ENCODE results near the gene PPP1R37. TPM values are rescaled to one million over a fixed set of nuclear protein-coding genes. Genes with fewer than 3 reads are reported as not detected.

The PPP1R37 gene
- total RNA-seq, 2 experiments from 2014 or later: 28.3 to 29.2 TPM

DNA sequence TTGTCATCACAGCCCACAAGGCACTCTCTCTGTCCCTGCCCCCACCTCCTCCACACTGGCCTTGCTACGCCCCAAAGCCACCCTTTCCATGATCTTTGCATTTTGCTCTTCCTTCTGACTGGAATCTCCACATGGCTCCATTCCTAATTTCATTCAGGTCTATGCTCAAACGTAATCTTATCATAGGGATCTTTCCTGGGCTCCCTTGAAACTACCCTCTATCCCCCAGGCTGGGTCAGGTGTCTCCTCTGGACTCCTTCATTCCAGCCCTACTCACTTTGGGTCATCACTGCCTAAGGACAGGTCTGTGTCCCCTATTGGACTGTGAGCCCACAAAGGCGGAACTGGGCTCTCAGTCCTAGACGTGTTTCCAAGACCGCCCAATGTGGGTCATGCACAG, 10.8 kb upstream of the PPP1R37 start:
- ATAC-seq (no peak), DNase-seq (no peak)
- H3K4me3 Mint-ChIP-seq: no peak overlapping the region
- H3K9me3 Mint-ChIP-seq (ENCODE audit: insufficient read depth): no peaks in the 10 kb centered on the region
- ChIA-PET CTCF (no interaction called here), POLR2A (no interaction called here)
- H3K27me3 Mint-ChIP-seq (ENCODE audit: low read depth): no peaks in the 10 kb centered on the region
- H3K36me3 Mint-ChIP-seq (ENCODE audit: low read depth): peaks cover 29% of the 10 kb centered on the region
- H3K4me1 Mint-ChIP-seq (ENCODE audit: low read depth): peaks cover 44% of the 10 kb centered on the region
- no peak overlapping the region for H3K27ac Mint-ChIP-seq

DNA sequence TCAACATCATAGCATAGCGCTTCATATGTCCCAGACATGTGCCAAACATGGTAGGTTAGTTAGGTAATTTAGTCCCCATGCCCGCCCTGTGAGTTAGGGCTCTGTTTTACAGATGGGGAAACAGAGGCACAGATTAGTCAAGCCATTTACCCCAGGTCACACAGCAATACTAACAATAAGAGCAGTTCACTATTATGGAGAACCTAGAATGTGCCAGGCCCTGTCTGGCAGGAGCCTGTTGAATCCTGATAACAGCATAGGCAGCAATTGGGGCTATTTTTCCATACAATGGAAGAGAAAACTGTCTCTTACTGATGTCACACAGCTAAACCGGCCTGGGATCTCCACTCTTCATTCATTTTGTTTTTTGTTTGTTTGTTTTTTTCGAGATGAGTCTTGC, 6.5 kb upstream of the PPP1R37 start:
- no peaks in the 10 kb centered on the region for H3K9me3 Mint-ChIP-seq (ENCODE audit: insufficient read depth)
- H3K4me1 Mint-ChIP-seq (ENCODE audit: low read depth): peaks cover 46% of the 10 kb centered on the region
- POLR2A ChIA-PET: interaction anchor here (0.7 kb wide), 1 partner anchor 9 kb away, joined by 3 read pairs; no protein-coding TSS in a partner anchor
- DNase-seq (no peak), ATAC-seq (no peak)
- CTCF ChIA-PET: interaction anchor here (1.7 kb wide), 1 partner anchor 17 kb away, joined by 11 read pairs; no protein-coding TSS in a partner anchor
- H3K4me3 Mint-ChIP-seq: no peak overlapping the region
- peaks cover 43% of the 10 kb centered on the region for H3K36me3 Mint-ChIP-seq (ENCODE audit: low read depth)
- H3K27ac Mint-ChIP-seq: peak overlapping the region; percentile 37
- no peaks in the 10 kb centered on the region for H3K27me3 Mint-ChIP-seq (ENCODE audit: low read depth)

DNA sequence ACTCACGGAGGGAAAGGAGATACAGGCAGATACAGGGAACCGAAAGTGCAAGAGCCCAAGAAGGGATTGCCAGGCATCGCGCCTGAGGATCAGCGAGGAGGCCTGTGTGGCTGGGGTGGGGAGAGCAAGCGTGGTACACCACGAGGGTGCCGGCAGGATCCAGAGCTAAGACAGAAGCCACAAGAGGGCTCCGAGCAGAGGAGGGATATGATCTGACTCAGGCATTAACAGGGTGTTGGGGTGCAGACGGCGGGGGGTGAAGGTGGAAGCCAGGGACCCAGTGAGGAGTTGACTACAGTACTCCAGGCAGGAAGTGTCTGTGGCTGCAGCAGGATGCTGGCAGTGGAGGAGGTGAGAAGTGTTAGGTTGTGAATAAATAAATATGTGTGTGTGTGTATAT, 5.4 kb upstream of the PPP1R37 start:
- ChIA-PET POLR2A (interaction anchor here (0.6 to 1.3 kb wide), 4 partner anchors 9 to 86 kb away, joined by 3 to 4 read pairs (median 4); no protein-coding TSS in a partner anchor), CTCF (interaction anchor here (1.2 to 1.7 kb wide), 5 partner anchors 16 to 161 kb away, joined by 3 to 11 read pairs (median 4); no protein-coding TSS in a partner anchor)
- Mint-ChIP-seq H3K36me3 (ENCODE audit: low read depth) (peaks cover 39% of the 10 kb centered on the region), H3K27ac (peak overlapping the region; percentile 95), H3K27me3 (ENCODE audit: low read depth) (no peaks in the 10 kb centered on the region), H3K4me1 (ENCODE audit: low read depth) (peaks cover 45% of the 10 kb centered on the region), H3K9me3 (ENCODE audit: insufficient read depth) (no peaks in the 10 kb centered on the region), H3K4me3 (peak overlapping the region; percentile 57)
- ATAC-seq (peak; percentile 76), DNase-seq (peak; percentile 83)

DNA sequence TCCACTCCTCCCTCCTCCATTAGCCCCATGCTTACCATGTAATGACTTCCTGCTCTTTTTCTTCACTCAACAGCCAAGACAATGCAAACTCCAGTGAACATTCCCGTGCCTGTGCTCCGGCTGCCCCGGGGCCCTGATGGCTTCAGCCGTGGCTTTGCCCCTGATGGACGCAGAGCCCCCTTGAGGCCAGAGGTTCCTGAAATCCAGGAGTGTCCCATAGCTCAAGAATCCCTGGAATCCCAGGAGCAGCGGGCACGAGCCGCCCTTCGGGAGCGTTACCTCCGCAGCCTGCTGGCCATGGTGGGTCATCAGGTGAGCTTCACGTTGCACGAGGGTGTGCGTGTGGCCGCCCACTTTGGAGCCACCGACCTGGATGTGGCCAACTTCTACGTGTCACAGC, 2.9 kb upstream of the PPP1R37 start:
- Mint-ChIP-seq H3K36me3 (ENCODE audit: low read depth) (peaks cover 51% of the 10 kb centered on the region), H3K4me1 (ENCODE audit: low read depth) (peaks cover 63% of the 10 kb centered on the region), H3K4me3 (no peak overlapping the region), H3K27me3 (ENCODE audit: low read depth) (no peaks in the 10 kb centered on the region), H3K27ac (no peak overlapping the region), H3K9me3 (ENCODE audit: insufficient read depth) (no peaks in the 10 kb centered on the region)
- POLR2A ChIA-PET: interaction anchor here (1.7 kb wide), 1 partner anchor 28 kb away, joined by 4 read pairs; no protein-coding TSS in a partner anchor
- DNase-seq: no peak
- ATAC-seq: no peak
- CTCF ChIA-PET: interaction anchor here (1.4 kb wide), 1 partner anchor 13 kb away, joined by 4 read pairs; no protein-coding TSS in a partner anchor

DNA sequence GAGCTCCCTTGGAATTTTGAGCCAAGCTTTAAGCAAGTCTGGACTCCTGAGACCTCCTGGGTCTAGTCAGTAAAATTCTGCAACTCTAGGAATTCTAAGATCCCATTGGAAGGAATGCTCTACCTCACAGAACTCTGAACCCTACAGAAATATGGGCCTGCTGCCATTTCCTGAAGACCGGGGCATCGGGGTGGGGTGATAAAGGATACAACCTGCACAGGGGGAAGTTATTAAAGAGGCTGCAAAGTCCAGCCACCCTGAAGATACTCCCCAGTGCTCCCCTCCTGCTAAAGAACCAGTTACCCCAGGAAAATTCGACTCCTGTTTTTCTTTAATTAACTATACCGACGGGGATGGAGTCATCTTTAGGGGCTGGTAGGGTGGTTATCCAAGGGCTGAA, 2.4 kb upstream of the PPP1R37 start:
- peaks cover 47% of the 10 kb centered on the region for H3K36me3 Mint-ChIP-seq (ENCODE audit: low read depth)
- H3K4me1 Mint-ChIP-seq (ENCODE audit: low read depth): peaks cover 63% of the 10 kb centered on the region
- ChIA-PET POLR2A (interaction anchor here (1.7 kb wide), 1 partner anchor 28 kb away, joined by 4 read pairs; no protein-coding TSS in a partner anchor), CTCF (no interaction called here)
- no peak overlapping the region for H3K4me3 Mint-ChIP-seq
- H3K27ac Mint-ChIP-seq: no peak overlapping the region
- H3K27me3 Mint-ChIP-seq (ENCODE audit: low read depth): no peaks in the 10 kb centered on the region
- no peak for ATAC-seq
- no peak for DNase-seq
- H3K9me3 Mint-ChIP-seq (ENCODE audit: insufficient read depth): no peaks in the 10 kb centered on the region

DNA sequence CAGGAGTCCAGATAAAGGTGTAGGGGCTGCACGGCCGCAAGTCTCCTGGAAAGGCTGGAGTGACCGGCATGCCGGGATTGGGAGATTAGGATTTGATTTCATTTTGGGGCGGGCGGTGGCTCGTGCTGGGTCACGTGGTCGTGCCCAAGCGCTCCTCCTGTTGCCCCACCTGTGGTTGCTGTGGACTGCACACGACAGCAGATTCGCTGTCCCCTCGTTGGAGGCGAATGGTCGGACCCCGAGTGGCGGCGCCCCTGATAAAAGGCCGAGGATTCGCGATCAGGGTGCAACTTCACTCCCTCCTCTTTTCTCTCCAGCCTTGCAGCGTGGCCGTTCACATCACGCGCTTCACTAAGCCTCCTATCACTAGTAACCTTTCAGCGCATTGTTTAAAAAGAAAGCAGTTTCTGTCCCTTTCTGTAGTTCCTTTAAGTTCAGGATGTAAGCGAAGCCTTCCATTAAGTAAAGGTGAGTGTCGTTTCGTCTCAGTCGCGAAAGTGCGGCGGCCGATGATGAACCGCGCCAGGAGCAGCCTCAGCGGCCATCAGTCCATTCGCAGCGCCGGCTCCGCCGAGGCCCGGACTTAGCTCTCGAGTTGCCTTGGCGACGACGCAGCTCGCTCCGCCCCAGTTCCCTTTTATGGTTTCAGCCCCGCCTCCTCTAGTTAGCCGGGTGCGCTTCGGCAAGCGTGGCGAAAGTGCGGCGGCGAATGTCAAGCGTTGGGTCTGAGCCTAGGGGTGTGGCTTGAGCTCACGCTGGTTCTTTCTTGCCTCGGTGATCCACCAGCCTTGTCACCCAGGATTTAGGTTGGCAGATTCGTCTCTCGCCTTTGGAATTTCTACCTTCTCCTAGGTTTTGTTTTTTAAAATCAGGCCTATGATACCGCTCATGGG, 1.7 kb upstream of the PPP1R37 start:
- Mint-ChIP-seq H3K27ac (peak overlapping the region; percentile 95), H3K4me1 (ENCODE audit: low read depth) (peaks cover 66% of the 10 kb centered on the region)

DNA sequence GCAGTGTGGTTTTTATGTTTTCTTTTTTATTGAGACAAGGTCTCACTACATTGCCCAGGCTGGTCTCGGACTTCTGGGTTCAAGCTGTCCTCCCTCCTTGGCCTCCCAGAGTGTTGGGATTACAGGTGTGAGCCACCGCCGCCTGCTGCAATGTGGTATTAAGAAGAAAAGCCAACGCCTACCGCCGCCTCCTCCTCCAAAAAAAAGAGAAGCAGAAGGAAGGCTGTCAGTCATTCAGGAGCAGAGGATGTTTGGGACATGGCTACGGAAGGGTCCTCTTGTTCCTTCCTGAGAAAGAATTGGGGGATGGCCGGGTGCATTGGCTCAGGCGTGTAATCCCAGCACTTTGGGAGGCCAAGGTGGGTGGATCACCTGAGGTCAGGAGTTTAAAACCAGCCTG, 1.2 kb downstream of the PPP1R37 start:
- peaks cover 70% of the 10 kb centered on the region for H3K4me1 Mint-ChIP-seq (ENCODE audit: low read depth)
- ChIA-PET POLR2A (no interaction called here), CTCF (interaction anchor here (1.1 kb wide), 1 partner anchor 14 kb away, joined by 3 read pairs; no protein-coding TSS in a partner anchor)
- ATAC-seq: no peak
- H3K36me3 Mint-ChIP-seq (ENCODE audit: low read depth): peaks cover 42% of the 10 kb centered on the region
- no peaks in the 10 kb centered on the region for H3K27me3 Mint-ChIP-seq (ENCODE audit: low read depth)
- no peaks in the 10 kb centered on the region for H3K9me3 Mint-ChIP-seq (ENCODE audit: insufficient read depth)
- H3K4me3 Mint-ChIP-seq: peak overlapping the region; percentile 83
- H3K27ac Mint-ChIP-seq: peak overlapping the region; percentile 60
- DNase-seq: no peak

More for the DNA sequence above, 1.7 kb upstream of the PPP1R37 start:
- peak overlapping the region; percentile 83 for H3K4me3 Mint-ChIP-seq
- peaks cover 51% of the 10 kb centered on the region for H3K36me3 Mint-ChIP-seq (ENCODE audit: low read depth)
- no peaks in the 10 kb centered on the region for H3K27me3 Mint-ChIP-seq (ENCODE audit: low read depth)
- DNase-seq (peak; percentile 93), ATAC-seq (peak; percentile 58)
- CTCF ChIA-PET: interaction anchor here (0.7 to 2.7 kb wide), 14 partner anchors 8 to 320 kb away, joined by 3 to 18 read pairs (median 5); partner anchors contain the start of genes BLOC1S3, GEMIN7, TRAPPC6A and ZNF296
- H3K9me3 Mint-ChIP-seq (ENCODE audit: insufficient read depth): no peaks in the 10 kb centered on the region
- POLR2A ChIA-PET: interaction anchor here (0.6 to 2.9 kb wide), 5 partner anchors 7 to 27 kb away, joined by 3 to 29 read pairs (median 5); partner anchors contain the start of gene GEMIN7

DNA sequence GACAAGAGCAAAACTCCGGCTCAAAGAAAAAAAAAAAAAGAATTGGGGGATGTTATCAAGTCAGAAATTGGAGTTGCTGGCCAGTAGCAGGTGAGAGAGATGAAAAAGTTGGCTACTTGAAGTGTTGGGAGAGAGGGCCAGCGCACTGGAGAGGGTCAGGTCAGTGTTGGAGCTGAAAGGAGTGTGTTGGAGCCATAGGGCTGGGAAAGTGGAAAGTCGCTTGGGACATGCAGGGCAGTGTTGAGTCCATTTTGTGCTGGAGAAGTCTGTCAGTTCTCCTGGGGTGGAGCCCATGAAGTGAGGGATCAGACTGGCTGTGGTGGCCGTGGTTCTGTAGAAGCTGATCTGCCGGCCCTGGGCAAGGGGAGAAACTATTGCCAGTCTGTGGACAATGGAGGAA, 1.7 kb downstream of the PPP1R37 start:
- CTCF ChIA-PET: interaction anchor here (1.1 kb wide), 1 partner anchor 15 kb away, joined by 3 read pairs; no protein-coding TSS in a partner anchor
- DNase-seq (no peak), ATAC-seq (no peak)
- POLR2A ChIA-PET: no interaction called here
- H3K4me3 Mint-ChIP-seq: peak overlapping the region; percentile 83
- peaks cover 70% of the 10 kb centered on the region for H3K4me1 Mint-ChIP-seq (ENCODE audit: low read depth)
- H3K27me3 Mint-ChIP-seq (ENCODE audit: low read depth): no peaks in the 10 kb centered on the region
- no peaks in the 10 kb centered on the region for H3K9me3 Mint-ChIP-seq (ENCODE audit: insufficient read depth)
- H3K27ac Mint-ChIP-seq: peak overlapping the region; percentile 58
- H3K36me3 Mint-ChIP-seq (ENCODE audit: low read depth): peaks cover 41% of the 10 kb centered on the region

DNA sequence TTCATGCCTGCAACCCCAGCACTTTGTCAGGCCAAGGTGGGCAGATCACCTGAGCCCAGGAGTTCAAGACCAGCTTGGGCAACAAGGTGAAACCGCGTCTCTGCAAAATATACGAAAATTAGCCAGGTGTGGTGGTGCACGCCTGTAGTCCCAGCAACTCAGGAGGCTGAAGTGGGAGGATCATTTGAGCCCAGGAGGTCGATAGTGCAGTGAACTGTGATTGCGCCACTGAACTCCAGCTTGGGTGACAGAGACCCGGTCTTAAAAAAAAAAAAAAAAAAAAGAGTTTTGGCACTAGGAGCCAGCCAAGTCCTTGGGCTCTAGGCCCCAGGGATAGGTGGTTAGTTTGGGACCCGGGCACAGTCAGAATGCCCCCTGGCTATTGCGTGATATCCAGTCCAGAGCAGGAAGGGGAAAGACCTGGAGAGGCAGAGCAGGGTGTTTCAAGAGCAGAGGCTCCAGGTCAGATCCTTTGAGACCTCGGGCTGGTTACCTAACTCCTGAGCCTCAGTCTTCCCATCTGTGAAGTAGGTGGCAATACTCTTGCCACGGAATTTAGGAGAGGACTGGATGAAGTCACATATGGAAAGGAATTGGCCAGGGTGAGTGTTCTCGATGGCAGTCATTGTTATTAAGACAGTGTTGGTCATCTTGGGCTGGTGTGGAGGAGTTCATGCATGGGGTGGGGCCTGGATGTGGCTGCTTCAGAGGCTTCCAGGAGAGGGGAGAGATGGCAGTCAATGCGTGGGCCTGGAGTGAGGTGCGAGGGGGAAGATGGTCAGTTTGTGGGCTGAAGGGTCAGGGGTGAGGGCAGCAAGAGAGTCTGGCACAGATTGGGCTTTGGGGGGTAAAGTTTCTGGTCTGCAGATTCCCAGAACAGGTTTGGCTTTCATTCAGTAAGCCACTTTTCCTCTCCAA, 2.8 kb downstream of the PPP1R37 start:
- ATAC-seq: no peak
- Mint-ChIP-seq H3K27me3 (ENCODE audit: low read depth) (no peaks in the 10 kb centered on the region), H3K4me1 (ENCODE audit: low read depth) (peaks cover 67% of the 10 kb centered on the region), H3K27ac (no peak overlapping the region), H3K36me3 (ENCODE audit: low read depth) (peaks cover 31% of the 10 kb centered on the region), H3K4me3 (no peak overlapping the region), H3K9me3 (ENCODE audit: insufficient read depth) (no peaks in the 10 kb centered on the region)
- POLR2A ChIA-PET: no interaction called here
- CTCF ChIA-PET: no interaction called here
- DNase-seq: no peak

DNA sequence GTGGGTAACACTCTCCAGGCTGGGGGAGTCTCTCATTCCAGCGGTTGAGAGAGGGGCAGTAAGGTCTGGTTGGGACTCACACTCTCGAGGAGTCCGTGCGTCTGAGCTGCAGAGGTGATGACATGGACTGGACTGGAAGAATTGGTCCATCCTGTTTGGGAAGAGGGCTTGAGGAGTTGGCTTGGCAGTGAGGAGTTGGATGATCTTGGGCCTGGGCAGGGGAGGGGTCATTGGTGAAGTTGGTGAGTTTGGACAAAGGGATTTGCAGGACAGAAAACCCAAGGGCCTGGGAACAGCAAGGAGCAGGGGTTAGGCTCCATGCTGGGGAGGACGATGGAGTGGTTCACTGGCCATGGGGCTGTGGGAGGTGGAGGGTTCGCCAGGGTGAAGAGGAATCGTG, 3.7 kb downstream of the PPP1R37 start:
- Mint-ChIP-seq H3K9me3 (ENCODE audit: insufficient read depth) (no peaks in the 10 kb centered on the region), H3K4me1 (ENCODE audit: low read depth) (peaks cover 61% of the 10 kb centered on the region), H3K36me3 (ENCODE audit: low read depth) (peaks cover 22% of the 10 kb centered on the region), H3K4me3 (no peak overlapping the region), H3K27me3 (ENCODE audit: low read depth) (no peaks in the 10 kb centered on the region), H3K27ac (no peak overlapping the region)
- DNase-seq (no peak), ATAC-seq (no peak)
- POLR2A ChIA-PET: no interaction called here
- CTCF ChIA-PET: no interaction called here

DNA sequence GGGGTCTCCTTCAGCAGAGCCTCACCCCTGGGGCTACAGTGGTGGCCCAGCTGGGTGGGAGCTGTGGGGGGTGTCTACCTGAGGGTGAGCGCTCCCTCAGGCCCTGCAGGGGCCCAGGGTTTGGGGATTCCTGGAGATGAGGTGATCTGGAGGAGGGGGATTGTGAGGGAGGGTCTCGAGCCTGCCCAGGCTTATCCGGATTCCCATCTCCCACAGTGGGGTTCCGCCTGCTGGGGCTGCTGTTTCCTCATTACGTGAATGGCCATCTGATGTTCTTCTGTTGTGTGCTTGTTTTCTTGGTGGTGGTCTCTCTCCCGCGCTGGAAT, 4.4 kb downstream of the PPP1R37 start:
- ChIA-PET CTCF (no interaction called here), POLR2A (no interaction called here)
- peak overlapping the region; percentile 43 for H3K27ac Mint-ChIP-seq

More for the DNA sequence above, 4.4 kb downstream of the PPP1R37 start:
- ATAC-seq (no peak), DNase-seq (no peak)
- Mint-ChIP-seq H3K4me3 (no peak overlapping the region), H3K9me3 (ENCODE audit: insufficient read depth) (no peaks in the 10 kb centered on the region), H3K36me3 (ENCODE audit: low read depth) (peaks cover 18% of the 10 kb centered on the region), H3K4me1 (ENCODE audit: low read depth) (peaks cover 62% of the 10 kb centered on the region), H3K27me3 (ENCODE audit: low read depth) (no peaks in the 10 kb centered on the region)

Data from activated CD8-positive, alpha-beta T cell treated with anti-CD3 and anti-CD28 coated beads, Interleukin-2, amount 10 ng/mL, durations not matched to agents 7 days and 5 days (primary cell).